Suppressor macrophage treated with lipopolysaccharide for 4 hours (primary cell): ENCODE results near the gene SLC1A6.
"Not testable (repeated sequence)": the region's sequence is repeated elsewhere in the genome, so short reads cannot be mapped to it uniquely, and the experiment has no call there.

Source experiments
- DNase-seq: peaks from one replicate; pipeline ENCODE4 v3.0.0-alpha.2; 2020

SLC1A6 gene

GRCh38 chr19:14979476-14980255, at the start of gene SLC1A6:
Gene SLC1A6, minus strand, starts transcription at chr19:14979864. Its CDS starts 6,954 bp downstream, at chr19:14972910.
- DNase-seq: peak; percentile 0

GRCh38 chr19:15028490-15028889, 48.8 kb upstream of the SLC1A6 start:
- no peak for DNase-seq

GRCh38 chr19:15025217-15025616, 45.6 kb upstream of the SLC1A6 start:
- DNase-seq: peak; percentile 9

- no peak for DNase-seq
Observed at GRCh38 chr19:15022752-15023151, 43.1 kb upstream of the SLC1A6 start.

GRCh38 chr19:15021286-15022007, 41.8 kb upstream of the SLC1A6 start:
- no peak for DNase-seq

- DNase-seq: not testable (repeated sequence)
Observed at GRCh38 chr19:15018836-15019235, 39.2 kb upstream of the SLC1A6 start.

GRCh38 chr19:15015946-15016542, 36.4 kb upstream of the SLC1A6 start:
- DNase-seq: peak; percentile 9

GRCh38 chr19:15014579-15014978, 34.9 kb upstream of the SLC1A6 start:
- DNase-seq: no peak

GRCh38 chr19:15010501-15011300, 31.0 kb upstream of the SLC1A6 start:
- no peak for DNase-seq

- no peak for DNase-seq
Observed at GRCh38 chr19:15008308-15008707, 28.6 kb upstream of the SLC1A6 start.

GRCh38 chr19:14997981-14998380, 18.3 kb upstream of the SLC1A6 start:
- DNase-seq: no peak

- DNase-seq: no peak
Observed at GRCh38 chr19:14992780-14993179, 13.1 kb upstream of the SLC1A6 start.

GRCh38 chr19:14985133-14985532, 5.5 kb upstream of the SLC1A6 start:
- no peak for DNase-seq

GRCh38 chr19:14978161-14978776, 1.4 kb downstream of the SLC1A6 start:
- DNase-seq: no peak

- no peak for DNase-seq
Observed at GRCh38 chr19:14977128-14977527, 2.5 kb downstream of the SLC1A6 start.

- DNase-seq: no peak
Observed at GRCh38 chr19:14974488-14974887, 5.2 kb downstream of the SLC1A6 start.

GRCh38 chr19:14972676-14973075, 7.0 kb downstream of the SLC1A6 start:
- no peak for DNase-seq

- DNase-seq: no peak
Observed at GRCh38 chr19:14971474-14971873, 8.2 kb downstream of the SLC1A6 start.

- DNase-seq: no peak
Observed at GRCh38 chr19:14968247-14968646, 11.4 kb downstream of the SLC1A6 start.

- no peak for DNase-seq
Observed at GRCh38 chr19:14961956-14962685, 17.5 kb downstream of the SLC1A6 start.

GRCh38 chr19:14959263-14959662, 20.4 kb downstream of the SLC1A6 start:
- DNase-seq: no peak

- DNase-seq: no peak
Observed at GRCh38 chr19:14957464-14957863, 22.2 kb downstream of the SLC1A6 start.
